Putamen (tissue), 1 donor: Measurements from ENCODE around the gene MSLN.

Experiments used
- DNase-seq: peaks from one replicate; pipeline ENCODE4 v3.0.0-alpha.2; 2016; ENCODE audit warnings: low spot score

MSLN gene

GRCh38 chr16:793414-793813 lies 32.9 kb downstream of the MSLN start:
- DNase-seq = no peak

GRCh38 chr16:794091-794822 lies 33.7 kb downstream of the MSLN start:
- no peak for DNase-seq

GRCh38 chr16:794853-795466 lies 34.4 kb downstream of the MSLN start:
- DNase-seq = no peak

- no peak for DNase-seq
Observed at GRCh38 chr16:795580-796229, 35.2 kb downstream of the MSLN start.

GRCh38 chr16:796296-797119 lies 36.0 kb downstream of the MSLN start:
- DNase-seq = no peak

- no peak for DNase-seq
Observed at GRCh38 chr16:797120-797420, 36.5 kb downstream of the MSLN start.

- DNase-seq = no peak
Observed at GRCh38 chr16:797686-798085, 37.2 kb downstream of the MSLN start.

- DNase-seq = no peak
Observed at GRCh38 chr16:798666-799065, 38.1 kb downstream of the MSLN start.

- no peak for DNase-seq
Observed at GRCh38 chr16:799111-799947, 38.8 kb downstream of the MSLN start.

- no peak for DNase-seq
Observed at GRCh38 chr16:799948-800833, 39.7 kb downstream of the MSLN start, which contains the start of gene GNG13. Gene GNG13, minus strand, starts transcription at chr16:800734. Its CDS starts 1,657 bp downstream, at chr16:799077.

GRCh38 chr16:800834-801511 lies 40.4 kb downstream of the MSLN start:
- no peak for DNase-seq

- DNase-seq = no peak
Observed at GRCh38 chr16:801584-802363, 41.2 kb downstream of the MSLN start.

GRCh38 chr16:802461-802860 lies 41.9 kb downstream of the MSLN start:
- DNase-seq = no peak

GRCh38 chr16:802914-803753 lies 42.6 kb downstream of the MSLN start:
- no peak for DNase-seq

- no peak for DNase-seq
Observed at GRCh38 chr16:803754-804080, 43.2 kb downstream of the MSLN start.

GRCh38 chr16:804193-805048 lies 43.9 kb downstream of the MSLN start:
- DNase-seq = no peak

GRCh38 chr16:805474-805873 lies 44.9 kb downstream of the MSLN start:
- no peak for DNase-seq
